Type B pancreatic cell (in vitro differentiated cells): ENCODE data around the gene NFYC. TPM values are rescaled to one million over a fixed set of nuclear protein-coding genes. Genes with fewer than 3 reads are reported as not detected.
"Not testable (repeated sequence)": the region's sequence is repeated elsewhere in the genome, so short reads cannot be mapped to it uniquely, and the experiment has no call there.

Experiments
- DNase-seq: peaks from one replicate; pipeline ENCODE4 v3.0.0; 2021; ENCODE audit warnings: mixed read lengths; ENCODE audit not compliant: unreplicated experiment; ENCODE audit errors: extremely low spot score
- H3K27ac Mint-ChIP-seq: 2 replicates; pipeline ENCODE4 v1.8.0; 2021; ENCODE audit warnings: mild to moderate bottlenecking, mixed read lengths
- H3K27me3 Mint-ChIP-seq: 2 replicates; pipeline ENCODE4 v1.8.0; 2021; ENCODE audit warnings: mixed read lengths
- H3K36me3 Mint-ChIP-seq: 2 replicates; pipeline ENCODE4 v1.8.0; 2021; ENCODE audit warnings: mixed read lengths
- H3K4me1 Mint-ChIP-seq: one replicate; pipeline ENCODE4 v1.8.0; 2021; ENCODE audit warnings: mixed read lengths; ENCODE audit not compliant: unreplicated experiment
- H3K4me3 Mint-ChIP-seq: 2 replicates; pipeline ENCODE4 v1.8.0; 2021; ENCODE audit warnings: mild to moderate bottlenecking, mixed read lengths
- H3K9me3 Mint-ChIP-seq: 2 replicates; pipeline ENCODE4 v1.8.0; 2021; ENCODE audit warnings: mixed read lengths
- CTCF ChIP-seq: fragments of 200-600 bp; sonication (generic); conservative IDR thresholded peaks from 2 replicates; pipeline ENCODE4 v1.5.0; 2021; ENCODE audit warnings: antibody characterized with exemption, mild to moderate bottlenecking
- total RNA-seq: library from RNA; stranded (reverse); gene quantifications from 2 replicates; pipeline ENCODE4 v1.2.1, GENCODE V29; 2021; ENCODE audit warnings: low replicate concordance

The NFYC gene
- total RNA-seq, 1 donor from 2014 or later, result 71.3 TPM

- Mint-ChIP-seq H3K4me3 (no peak overlapping the region), H3K27ac (peak overlapping the region; percentile 8), H3K36me3 (no peaks in the 10 kb centered on the region), H3K9me3 (no peaks in the 10 kb centered on the region), H3K27me3 (no peaks in the 10 kb centered on the region), H3K4me1 (peaks cover 40% of the 10 kb centered on the region)
- no peak for TF ChIP-seq CTCF
- DNase-seq, result no peak
Observed at GRCh38 chr1:40701684-40702083, 10.2 kb downstream of the NFYC start.

GRCh38 chr1:40702810-40703209 is 11.3 kb downstream of the NFYC start:
- peak overlapping the region; percentile 94 for H3K27ac Mint-ChIP-seq
- not testable (repeated sequence) for H3K9me3 Mint-ChIP-seq, H3K4me3 Mint-ChIP-seq, H3K36me3 Mint-ChIP-seq, H3K27me3 Mint-ChIP-seq, DNase-seq
- H3K4me1 Mint-ChIP-seq, result peaks cover 29% of the 10 kb centered on the region

GRCh38 chr1:40703316-40703715 is 11.8 kb downstream of the NFYC start:
- no peak for DNase-seq
- Mint-ChIP-seq H3K9me3 (no peaks in the 10 kb centered on the region), H3K4me3 (peak overlapping the region; percentile 14), H3K36me3 (no peaks in the 10 kb centered on the region), H3K4me1 (peaks cover 28% of the 10 kb centered on the region), H3K27me3 (no peaks in the 10 kb centered on the region), H3K27ac (peak overlapping the region; percentile 94)
- TF ChIP-seq CTCF, result no peak

GRCh38 chr1:40704817-40705733 is 13.6 kb downstream of the NFYC start:
- no peak for DNase-seq
- TF ChIP-seq CTCF, result no peak
- Mint-ChIP-seq H3K27me3 (no peaks in the 10 kb centered on the region), H3K9me3 (no peaks in the 10 kb centered on the region), H3K36me3 (no peaks in the 10 kb centered on the region), H3K4me3 (no peak overlapping the region), H3K27ac (peak overlapping the region; percentile 94), H3K4me1 (peaks cover 24% of the 10 kb centered on the region)

GRCh38 chr1:40706626-40707025 is 15.1 kb downstream of the NFYC start:
- no peak for TF ChIP-seq CTCF
- no peaks in the 10 kb centered on the region for H3K27me3 Mint-ChIP-seq
- H3K4me1 Mint-ChIP-seq, result peaks cover 31% of the 10 kb centered on the region
- peaks cover under 1% of the 10 kb centered on the region for H3K36me3 Mint-ChIP-seq
- H3K4me3 Mint-ChIP-seq, result peak overlapping the region; percentile 41
- no peaks in the 10 kb centered on the region for H3K9me3 Mint-ChIP-seq
- H3K27ac Mint-ChIP-seq, result no peak overlapping the region
- no peak for DNase-seq

GRCh38 chr1:40708750-40709099 is 17.2 kb downstream of the NFYC start:
- H3K27ac Mint-ChIP-seq, result peak overlapping the region; percentile 98
- no peak for DNase-seq
- H3K9me3 Mint-ChIP-seq, result no peaks in the 10 kb centered on the region
- no peaks in the 10 kb centered on the region for H3K27me3 Mint-ChIP-seq
- peaks cover 26% of the 10 kb centered on the region for H3K4me1 Mint-ChIP-seq
- no peak for TF ChIP-seq CTCF
- peak overlapping the region; percentile 96 for H3K4me3 Mint-ChIP-seq
- H3K36me3 Mint-ChIP-seq, result peaks cover 3% of the 10 kb centered on the region
